CD4-positive, alpha-beta T cell treated with Interleukin-6 at 100 ng/mL for 8 hours (primary cell): Measurements from ENCODE around the gene MLLT3.

ENCODE experiments used
- DNase-seq: peaks from one replicate; pipeline ENCODE4 v3.0.0-alpha.2; 2020; ENCODE audit warnings: mixed read lengths, low spot score

MLLT3 gene

DNA sequence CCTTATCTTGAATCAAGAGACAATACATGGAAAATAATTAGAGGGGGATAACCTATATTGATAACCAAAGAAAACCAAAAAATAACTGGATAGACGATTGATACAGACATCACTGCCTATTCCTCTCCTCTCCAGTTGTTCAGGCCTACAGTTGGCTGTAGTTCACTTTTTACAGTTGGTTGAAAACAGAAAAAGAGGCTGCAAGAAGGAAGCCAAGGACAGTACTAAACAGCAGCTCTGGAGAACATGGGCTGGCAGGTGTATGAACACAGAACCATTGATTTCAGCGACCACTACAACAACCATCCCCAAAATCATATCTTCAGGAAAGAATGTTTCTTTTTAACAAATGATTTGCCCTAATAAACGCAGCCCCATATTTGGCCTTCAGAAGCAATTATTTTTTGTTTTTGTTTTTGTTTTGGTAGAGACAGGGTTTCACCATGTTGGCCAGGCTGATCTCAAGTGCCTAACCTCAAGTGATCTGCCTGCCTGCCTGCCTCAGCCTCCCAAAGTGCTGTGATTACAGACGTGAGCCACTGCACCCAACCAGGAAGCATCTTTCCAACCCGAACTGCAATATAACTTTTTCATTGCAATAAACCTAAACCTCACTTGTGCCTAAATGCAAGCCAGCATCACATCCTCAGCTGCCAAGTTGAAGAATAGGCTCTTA is 64.3 kb downstream of the MLLT3 start:
- no peak for DNase-seq

DNA sequence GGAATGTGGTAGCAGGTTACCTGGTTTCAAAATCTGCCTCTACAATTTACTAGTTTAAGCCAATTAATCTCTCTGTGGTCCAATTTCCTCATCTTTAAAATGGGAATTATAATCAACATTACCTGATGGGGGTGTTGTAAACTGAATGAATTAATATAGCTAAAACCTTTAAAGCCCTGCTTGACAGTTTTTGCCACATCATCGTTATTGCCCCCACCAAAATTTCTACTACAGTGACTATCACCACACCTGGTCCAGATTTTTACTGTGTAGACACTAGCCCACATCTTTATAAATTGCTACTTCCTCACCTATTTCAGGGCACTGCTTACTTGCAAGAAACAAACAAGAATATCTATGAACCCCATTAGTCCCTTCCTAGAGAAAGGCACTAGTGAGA is 65.0 kb downstream of the MLLT3 start:
- DNase-seq: no peak

- no peak for DNase-seq
These were observed 68.6 kb downstream of the MLLT3 start for GRCh38 chr9:20553558-20554149.

- DNase-seq: no peak
These were observed 69.3 kb downstream of the MLLT3 start for GRCh38 chr9:20552874-20553557.

DNA sequence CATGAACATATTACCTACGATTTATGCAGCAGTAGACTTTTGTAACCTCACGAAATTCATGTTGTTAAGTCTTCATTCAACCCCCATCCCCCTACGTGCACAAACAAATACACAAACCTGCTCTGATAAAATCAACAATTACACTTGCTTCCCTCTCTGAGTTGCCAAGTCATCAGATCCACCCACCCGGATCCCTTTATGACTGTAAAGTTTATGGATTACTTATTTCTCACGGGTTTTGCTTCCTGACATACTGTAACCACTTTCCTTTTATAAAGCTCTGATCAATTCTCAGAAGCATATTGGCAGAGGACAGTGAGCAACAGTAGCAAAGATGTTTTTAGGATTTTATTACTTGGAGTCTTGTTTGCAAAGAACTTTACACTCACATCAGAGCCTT is 70.5 kb downstream of the MLLT3 start:
- no peak for DNase-seq

GRCh38 chr9:20551236-20551635 is 71.1 kb downstream of the MLLT3 start:
- no peak for DNase-seq

- DNase-seq: no peak
These were observed 72.0 kb downstream of the MLLT3 start for GRCh38 chr9:20550326-20550725.

DNA sequence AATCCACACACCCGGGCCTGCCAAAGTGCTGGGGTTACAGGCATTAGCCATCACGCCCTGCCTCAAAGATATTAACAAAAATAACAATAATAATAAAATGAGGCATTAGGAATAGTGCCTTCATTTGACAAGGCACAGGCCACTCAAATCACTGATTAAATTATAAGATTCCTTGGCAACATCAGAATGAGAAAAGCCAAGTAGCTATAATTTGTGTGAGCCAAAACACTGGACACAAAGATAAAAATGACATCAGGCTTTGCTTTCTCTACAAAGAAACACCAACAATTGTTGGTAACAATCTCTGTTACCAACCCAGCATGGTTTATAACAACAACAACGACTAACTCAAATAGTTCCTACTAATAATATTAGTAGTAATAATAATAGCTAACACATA is 73.2 kb downstream of the MLLT3 start:
- DNase-seq: no peak

GRCh38 chr9:20545023-20545622 is 77.2 kb downstream of the MLLT3 start:
- DNase-seq: no peak

DNA sequence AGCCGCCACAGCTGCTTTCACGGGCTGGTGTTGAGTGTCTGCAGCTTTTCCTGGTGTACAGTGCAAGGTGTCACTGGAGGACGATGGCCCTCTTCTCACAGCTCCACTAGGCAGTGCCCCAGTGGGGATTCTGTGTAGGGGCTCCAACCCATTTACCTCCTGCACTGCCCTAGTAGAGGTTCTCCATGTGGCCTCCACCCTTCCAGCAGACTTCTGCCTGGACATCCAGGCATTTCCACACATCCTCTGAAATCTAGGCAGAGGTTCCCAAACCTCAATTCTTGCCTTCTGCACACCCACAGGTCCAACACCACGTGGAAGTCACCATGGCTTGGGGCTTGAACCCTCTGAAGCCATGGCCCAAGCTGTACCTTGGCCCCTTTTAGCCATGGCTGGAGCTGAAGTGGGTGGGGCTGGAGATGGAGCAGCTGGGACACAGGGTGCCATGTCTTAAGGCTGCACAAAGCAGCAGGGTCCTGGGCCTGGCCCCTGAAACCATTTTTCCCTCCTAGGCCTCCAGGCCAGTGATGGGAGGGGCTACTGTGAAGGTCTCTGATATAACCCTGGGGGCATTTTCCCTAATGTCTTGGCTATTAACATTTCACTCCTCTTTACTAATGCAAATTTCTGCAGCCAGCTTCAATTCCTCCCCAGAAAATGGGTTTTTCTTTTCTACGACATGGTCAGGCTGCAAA is 82.0 kb downstream of the MLLT3 start:
- no peak for DNase-seq

DNA sequence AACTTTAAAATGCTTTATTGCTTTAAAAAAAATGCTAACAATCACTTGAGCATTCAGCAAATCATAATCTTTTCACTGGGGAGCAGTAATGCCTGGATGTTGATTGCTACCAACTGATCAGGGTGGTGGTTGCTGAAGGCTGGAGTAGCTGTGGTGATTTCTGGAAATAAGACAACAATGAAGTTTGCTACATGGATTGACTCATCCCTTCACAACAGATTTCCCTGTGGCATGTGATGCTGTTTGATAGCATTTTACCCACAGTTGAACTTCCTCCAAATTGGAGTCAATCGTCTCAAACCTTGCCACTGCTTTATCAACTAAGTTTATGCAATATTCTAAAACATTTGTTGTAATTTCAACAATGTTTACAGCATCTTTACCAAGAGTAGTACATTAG is 83.3 kb downstream of the MLLT3 start:
- no peak for DNase-seq

- no peak for DNase-seq
These were observed 84.2 kb downstream of the MLLT3 start for GRCh38 chr9:20538092-20538491.

DNA sequence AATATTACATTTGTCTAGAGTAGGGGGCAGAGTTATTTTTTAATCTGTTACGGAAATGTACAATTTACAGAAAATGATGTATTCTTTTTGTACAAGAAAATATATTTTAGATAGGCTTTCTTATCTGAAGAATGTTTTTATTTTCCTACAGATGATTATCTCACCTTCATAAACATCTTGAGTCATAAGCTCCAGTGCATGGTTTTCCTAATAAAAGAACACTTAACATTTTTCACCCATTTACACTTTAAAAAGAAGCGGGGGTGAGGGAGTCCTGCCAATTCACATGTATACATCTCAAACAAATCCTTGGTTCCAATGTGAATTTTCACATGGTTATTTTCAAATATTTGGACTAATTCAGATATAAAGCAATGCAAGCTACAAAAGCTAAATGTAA is 85.0 kb downstream of the MLLT3 start:
- DNase-seq: no peak

GRCh38 chr9:20532584-20532983 is 89.7 kb downstream of the MLLT3 start:
- no peak for DNase-seq

GRCh38 chr9:20529837-20530236 is 92.5 kb downstream of the MLLT3 start:
- no peak for DNase-seq

DNA sequence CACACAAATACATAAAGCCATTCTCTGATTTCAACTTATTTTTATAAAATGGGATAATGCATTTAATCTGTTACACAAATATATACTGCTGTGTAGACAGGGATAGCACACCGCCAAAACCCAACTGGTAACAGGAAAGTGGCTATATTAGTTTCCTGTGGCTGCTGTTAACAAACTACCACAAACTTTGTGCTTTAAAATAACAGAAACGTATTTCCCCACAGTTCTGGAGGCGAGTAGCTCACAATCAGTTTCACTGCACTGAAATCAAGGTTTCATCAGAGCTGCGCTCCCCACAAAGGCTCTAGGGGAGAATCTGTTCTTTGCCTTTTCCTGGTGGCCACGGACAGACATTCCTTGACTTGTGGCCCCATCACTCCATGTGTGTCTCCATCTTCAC is 94.0 kb downstream of the MLLT3 start:
- no peak for DNase-seq

DNA sequence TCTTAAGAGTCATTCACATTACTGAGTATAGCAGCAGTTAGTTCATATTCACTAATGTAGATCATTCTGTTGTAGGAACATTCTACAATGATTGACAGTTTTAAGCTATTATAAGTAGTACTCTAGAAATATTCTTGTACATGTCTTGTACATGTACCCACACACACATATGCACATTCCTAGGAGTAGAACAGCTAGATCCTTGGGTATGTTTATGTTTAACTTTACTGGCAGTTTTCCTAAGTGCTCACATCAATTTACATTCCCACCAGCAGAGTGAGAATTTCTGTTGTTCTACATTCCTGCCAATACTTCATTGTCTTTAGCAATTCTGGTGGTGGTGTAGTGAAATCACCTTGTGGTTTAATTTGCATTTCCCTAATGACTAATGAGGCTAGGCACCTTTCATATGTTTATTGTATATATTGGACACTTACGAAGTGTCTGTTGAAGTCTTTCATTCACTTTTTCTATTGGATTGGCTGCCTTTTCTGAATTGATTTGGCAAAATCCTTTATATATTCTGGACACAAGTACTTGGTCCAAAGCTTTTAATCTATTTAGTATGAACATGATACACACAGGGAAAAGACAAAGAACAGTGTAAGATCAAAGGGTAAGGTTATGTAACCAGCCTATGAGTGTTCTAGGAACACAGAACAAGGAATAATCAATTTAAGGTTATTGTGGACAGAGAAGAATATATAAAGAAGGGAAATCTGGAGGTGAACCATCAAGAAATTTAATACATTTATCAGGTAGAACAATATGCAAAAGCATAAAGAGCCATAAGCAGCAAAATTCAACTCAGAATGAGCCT is 95.6 kb downstream of the MLLT3 start:
- no peak for DNase-seq

- no peak for DNase-seq
These were observed 97.5 kb downstream of the MLLT3 start for GRCh38 chr9:20524776-20525175.

GRCh38 chr9:20518737-20519136 is 103.6 kb downstream of the MLLT3 start:
- DNase-seq: no peak

GRCh38 chr9:20513126-20513913 is 109.0 kb downstream of the MLLT3 start:
- no peak for DNase-seq

- DNase-seq: no peak
These were observed 109.7 kb downstream of the MLLT3 start for GRCh38 chr9:20512636-20513035.
